ENCODE measurements around the gene TCF15. TPM values are rescaled to one million over a fixed set of nuclear protein-coding genes. Genes with fewer than 3 reads are reported as not detected.

TCF15 gene
- total and polyA plus RNA-seq, 2 of the 13 experiments (the other 11 are each of a cell fraction or from before 2014, with no cell fraction given), result not detected

- TF ChIP-seq ZNF329 (CRISPR knock-in tag; IDR thresholded peaks at IDR 0.05; ENCODE audit: low read depth), result no peak
- peak; percentile 9; the same call in 1 of the 2 replicates for TF ChIP-seq SIX4 (CRISPR knock-in tag; IDR thresholded peaks at IDR 0.05)
- no peak for TF ChIP-seq STAT6 (CRISPR knock-in tag; IDR thresholded peaks at IDR 0.05; ENCODE audit: borderline replicate concordance)
- TF ChIP-seq KAT8 (CRISPR knock-in tag; IDR thresholded peaks at IDR 0.05), result no peak; the same call in 1 of the 2 replicates
- no peak; the same call in 1 of the 2 replicates for TF ChIP-seq HOXA7 (CRISPR knock-in tag; IDR thresholded peaks at IDR 0.05)
- TF ChIP-seq HMGXB4 (CRISPR knock-in tag; IDR thresholded peaks at IDR 0.05; ENCODE audit: borderline replicate concordance in 1 of 2, low read depth in 1 of 2), result peak in 1 of 2 experiments; percentile 14; a peak in 2 of 4 replicates
- peak; percentile 86 for TF ChIP-seq HIVEP1 (CRISPR knock-in tag; IDR thresholded peaks at IDR 0.05)
- no peak; the same call in none of the 2 replicates for TF ChIP-seq ZNF274 (CRISPR knock-in tag; IDR thresholded peaks at IDR 0.05)
- peak in 1 of 2 experiments; percentile 70; a peak in 2 of 4 replicates for TF ChIP-seq POLR2A (IDR thresholded peaks at IDR 0.05; ENCODE audit: insufficient read depth in 1 of 2, low read depth in 2 of 2, low read length in 2 of 2)
- TF ChIP-seq RAD21 (CRISPR knock-in tag; IDR thresholded peaks at IDR 0.05), result no peak
- no peak for TF ChIP-seq KLF12 (CRISPR knock-in tag; IDR thresholded peaks at IDR 0.05; ENCODE audit: borderline replicate concordance)
- no peak for TF ChIP-seq KDM5A (IDR thresholded peaks at IDR 0.05; ENCODE audit: borderline replicate concordance, low read length)
- no peak for TF ChIP-seq DMTF1 (CRISPR knock-in tag; IDR thresholded peaks at IDR 0.05)
- TF ChIP-seq TGIF2 (CRISPR knock-in tag; IDR thresholded peaks at IDR 0.05), result 0 out of 2 replicates have a peak, but pooled peaks have one; percentile 1
- no peak for TF ChIP-seq KAT2B (IDR thresholded peaks at IDR 0.05; ENCODE audit: borderline replicate concordance, low read depth, low read length)
- TF ChIP-seq POLR2G (IDR thresholded peaks at IDR 0.05; ENCODE audit: low read depth, low read length), result peak; percentile 63; the same call in 1 of the 2 replicates
- no peak for TF ChIP-seq SNAPC5 (CRISPR knock-in tag; IDR thresholded peaks at IDR 0.05; ENCODE audit: borderline replicate concordance)
- no peak for TF ChIP-seq PTBP1 (IDR thresholded peaks at IDR 0.05; ENCODE audit: low read depth, low read length, poor library complexity, severe bottlenecking)
- no peak for TF ChIP-seq ZBTB1 (CRISPR knock-in tag; IDR thresholded peaks at IDR 0.05; ENCODE audit: borderline replicate concordance)
- TF ChIP-seq E2F5 (CRISPR knock-in tag; conservative IDR thresholded peaks at IDR 0.05), result no peak
- no peak; the same call in 1 of the 2 replicates for TF ChIP-seq ETV6 (CRISPR knock-in tag; conservative IDR thresholded peaks at IDR 0.05)
Measured at GRCh38 chr20:653590-654416, 43.7 kb upstream of the TCF15 start (continued).

Data from HepG2 (cell line).